GM06990 (cell line): ENCODE data around the gene CPXM1.

Source experiments
- DNase-seq: peaks from one replicate; pipeline ENCODE4 v3.0.0-alpha.2; 2011; ENCODE audit not compliant: insufficient read length; ENCODE audit errors: extremely low read depth
- H3K27me3 ChIP-seq: replicated peaks from 2 replicates; pipeline ENCODE4 v1.6.0; 2011; ENCODE audit warnings: low read length; ENCODE audit not compliant: control insufficient read depth, insufficient read depth
- H3K36me3 ChIP-seq: 2 replicates; pipeline ENCODE4 v1.5.1; 2011; ENCODE audit warnings: low read length; ENCODE audit not compliant: control insufficient read depth, insufficient read depth
- H3K4me3 ChIP-seq: replicated peaks from 2 replicates; pipeline ENCODE4 v1.5.1; 2011; ENCODE audit warnings: low read depth, mild to moderate bottlenecking, control low read depth, low read length
- CTCF ChIP-seq: IDR thresholded peaks from 2 replicates; pipeline ENCODE4 v1.5.1; 2011; ENCODE audit warnings: low read length, control low read depth, mild to moderate bottlenecking, inconsistent platforms; ENCODE audit not compliant: insufficient read depth, poor library complexity, severe bottlenecking

CPXM1 gene

DNA sequence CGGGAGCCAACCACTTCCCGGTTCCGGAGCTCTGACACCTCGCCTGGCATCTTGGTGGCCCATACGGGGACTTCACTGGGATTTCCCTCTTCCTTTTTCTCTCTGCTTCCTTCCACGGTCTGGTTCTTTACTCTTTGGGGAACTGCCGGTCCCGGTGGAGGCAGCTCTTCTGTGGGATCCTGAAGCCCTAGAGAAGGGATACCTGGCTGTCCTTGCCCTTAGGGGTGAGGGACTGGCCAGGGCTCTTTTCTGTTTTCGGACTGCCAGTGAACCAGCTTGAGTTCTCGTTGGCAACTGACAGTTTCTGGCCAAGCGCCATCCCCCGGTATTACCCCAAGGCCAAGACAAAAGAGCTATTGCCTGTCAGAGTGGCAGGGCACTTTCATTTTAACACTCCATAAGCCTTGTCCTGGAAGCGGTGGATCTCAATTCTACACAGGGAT is 880 bp upstream of the CPXM1 start:
- no peak for DNase-seq
- Histone ChIP-seq H3K36me3 (no peaks in the 10 kb centered on the region), H3K4me3 (no peak overlapping the region), H3K27me3 (peaks cover 3% of the 10 kb centered on the region)
- no peak for TF ChIP-seq CTCF

DNA sequence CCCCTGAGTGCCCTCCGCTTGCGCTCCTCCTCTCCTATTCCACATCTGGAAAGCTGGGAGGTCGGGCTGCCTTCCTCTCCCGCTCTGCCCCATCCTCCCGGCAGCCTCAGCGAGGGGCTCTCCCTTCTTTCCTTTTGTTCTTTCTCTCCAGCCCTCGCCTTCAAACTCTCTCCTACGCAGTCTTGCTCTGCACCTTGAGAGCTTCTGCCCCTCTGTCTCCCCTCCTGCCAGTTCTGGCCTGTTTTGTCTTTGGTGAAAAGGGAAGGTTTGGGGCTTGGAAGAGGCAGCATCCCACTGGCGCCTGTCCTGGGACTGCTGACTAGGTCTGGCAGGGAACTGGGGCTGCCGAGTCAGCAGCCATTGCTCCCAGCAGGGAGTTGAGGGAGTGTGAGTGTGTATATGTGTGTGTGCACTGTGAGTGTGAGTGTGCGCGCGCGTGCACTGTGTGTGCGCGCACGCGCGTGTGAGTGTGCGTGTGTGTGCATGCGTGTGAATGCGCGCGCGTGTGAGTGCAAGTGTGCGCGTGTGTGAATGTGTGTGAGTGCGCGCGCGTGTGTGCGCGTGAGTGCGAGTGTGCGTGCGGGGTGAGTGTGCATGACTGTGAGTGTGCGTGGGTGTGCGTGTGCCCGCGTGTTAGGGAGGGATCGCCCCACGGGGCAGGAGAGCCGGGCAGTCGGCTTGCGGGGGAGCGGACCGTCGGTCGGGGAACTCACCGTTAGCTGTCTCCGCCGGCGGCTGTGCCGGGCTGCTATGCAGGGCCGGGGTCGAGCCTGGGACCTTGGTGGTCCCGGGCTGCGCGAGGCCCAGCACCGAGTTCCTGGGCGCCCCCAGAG is 523 bp downstream of the CPXM1 start:
- DNase-seq: no peak
- H3K36me3 ChIP-seq: no peaks in the 10 kb centered on the region
- TF ChIP-seq CTCF: no peak
- peak overlapping the region; percentile 51 for H3K4me3 ChIP-seq
- peaks cover 3% of the 10 kb centered on the region for H3K27me3 ChIP-seq

- Histone ChIP-seq H3K27me3 (peaks cover 3% of the 10 kb centered on the region), H3K4me3 (no peak overlapping the region), H3K36me3 (no peaks in the 10 kb centered on the region)
- no peak for DNase-seq
- TF ChIP-seq CTCF: no peak
Observed at GRCh38 chr20:2799271-2799670, 1.2 kb downstream of the CPXM1 start.

GRCh38 chr20:2798814-2799213 is 1.6 kb downstream of the CPXM1 start:
- no peak for DNase-seq
- no peak for TF ChIP-seq CTCF
- no peaks in the 10 kb centered on the region for H3K36me3 ChIP-seq
- no peak overlapping the region for H3K4me3 ChIP-seq
- peaks cover 3% of the 10 kb centered on the region for H3K27me3 ChIP-seq

GRCh38 chr20:2798095-2798805 is 2.2 kb downstream of the CPXM1 start:
- no peak for DNase-seq
- Histone ChIP-seq H3K4me3 (no peak overlapping the region), H3K27me3 (peaks cover 3% of the 10 kb centered on the region), H3K36me3 (no peaks in the 10 kb centered on the region)
- no peak for TF ChIP-seq CTCF
